Hepatocyte (in vitro differentiated cells): ENCODE data around the gene PSMB7. TPM values are rescaled to one million over a fixed set of nuclear protein-coding genes. Genes with fewer than 3 reads are reported as not detected.

Source experiments
- DNase-seq: peaks from one replicate; pipeline ENCODE4 v3.0.0-alpha.2; 2016; ENCODE audit warnings: low spot score
- H2AFZ ChIP-seq: fragments of 200-600 bp; sonication (generic); 2 replicates; pipeline ENCODE4 v1.6.0; 2016; ENCODE audit warnings: antibody characterized with exemption, mild to moderate bottlenecking
- H3K27ac ChIP-seq: fragments of 200-600 bp; sonication (generic); 2 replicates; pipeline ENCODE4 v1.5.1; 2016; ENCODE audit warnings: mild to moderate bottlenecking
- H3K27me3 ChIP-seq: fragments of 200-600 bp; sonication (generic); 2 replicates; pipeline ENCODE4 v1.6.1; 2016
- H3K36me3 ChIP-seq: fragments of 200-600 bp; sonication (generic); replicated peaks from 2 replicates; pipeline ENCODE4 v1.5.1; 2016; ENCODE audit warnings: low read depth; ENCODE audit not compliant: insufficient read depth
- H3K4me1 ChIP-seq: fragments of 200-600 bp; sonication (generic); 2 replicates; pipeline ENCODE4 v1.5.1; 2016; ENCODE audit warnings: mild to moderate bottlenecking, moderate library complexity; ENCODE audit not compliant: insufficient read depth
- H3K4me2 ChIP-seq: fragments of 200-600 bp; sonication (generic); 2 replicates; pipeline ENCODE4 v1.6.0; 2016
- H3K4me3 ChIP-seq: fragments of 200-600 bp; sonication (generic); 2 replicates; pipeline ENCODE4 v1.5.1; 2016; ENCODE audit warnings: mild to moderate bottlenecking
- H3K79me2 ChIP-seq: fragments of 200-600 bp; sonication (generic); 2 replicates; pipeline ENCODE4 v1.6.0; 2017; ENCODE audit warnings: mild to moderate bottlenecking
- H3K9me2 ChIP-seq: fragments of 200-600 bp; sonication (generic); replicated peaks from 2 replicates; pipeline ENCODE4 v1.6.0; 2017; ENCODE audit warnings: mild to moderate bottlenecking; ENCODE audit not compliant: insufficient read depth
- H3K9me3 ChIP-seq: fragments of 200-600 bp; sonication (generic); 2 replicates; pipeline ENCODE4 v1.5.1; 2016; ENCODE audit warnings: low read depth, mild to moderate bottlenecking
- H4K20me1 ChIP-seq: fragments of 200-600 bp; sonication (generic); 2 replicates; pipeline ENCODE4 v1.6.0; 2016; ENCODE audit warnings: mild to moderate bottlenecking; ENCODE audit not compliant: insufficient read depth, poor library complexity, severe bottlenecking
- CTCF ChIP-seq: fragments of 200-600 bp; sonication (generic); IDR thresholded peaks from 2 replicates; pipeline ENCODE4 v1.5.1; 2016; ENCODE audit warnings: antibody characterized with exemption, mild to moderate bottlenecking; ENCODE audit not compliant: poor library complexity
- EZH2 ChIP-seq: fragments of 200-600 bp; sonication (generic); IDR thresholded peaks from 2 replicates; pipeline ENCODE4 v1.6.1; 2016; ENCODE audit warnings: antibody characterized with exemption, mild to moderate bottlenecking, borderline replicate concordance
- EZH2phosphoT487 ChIP-seq: fragments of 200-600 bp; sonication (generic); IDR thresholded peaks from one replicate; pipeline ENCODE4 v1.6.1; 2018; ENCODE audit warnings: antibody characterized with exemption, mild to moderate bottlenecking, low read depth, moderate library complexity; ENCODE audit not compliant: unreplicated experiment, severe bottlenecking
- WGBS: methylation state at CpG from one replicate; pipeline ENCODE4 v1.1.6; 2016; ENCODE audit warnings: low lambda C conversion rate; ENCODE audit errors: missing lambda C conversion rate; 5-methylcytosine and 5-hydroxymethylcytosine counted together
- polyA plus RNA-seq: library from polyadenylated mRNA; unstranded; fragments of >200 nt; fragmentation: Nextera tagmentation; extraction: Ambion mirVana; gene quantifications from 2 replicates; pipeline ENCODE4 v1.2.1, GENCODE V29; 2016
- total RNA-seq: library from RNA; depleted of rRNA; stranded (reverse); fragments of >200 nt; gene quantifications from 2 replicates; pipeline ENCODE4 v1.2.3, GENCODE V29; 2014

The PSMB7 gene
- total and polyA plus RNA-seq, 2 experiments from 2014 or later, result 189 to 197 TPM

GRCh38 chr9:124437086-124437485 is 21.8 kb upstream of the PSMB7 start:
- H3K4me3 ChIP-seq, result no peak overlapping the region
- 98% methylated on average over 3 of the region's 3 CpGs for WGBS
- TF ChIP-seq EZH2 (no peak), EZH2phosphoT487 (no peak), CTCF (no peak)

GRCh38 chr9:124436320-124436719 is 21.1 kb upstream of the PSMB7 start:
- TF ChIP-seq EZH2phosphoT487, result no peak
- TF ChIP-seq CTCF, result no peak
- TF ChIP-seq EZH2, result no peak
- Histone ChIP-seq H3K79me2 (no peaks in the 10 kb centered on the region), H3K27me3 (no peaks in the 10 kb centered on the region), H3K4me2 (no peak overlapping the region), H2AFZ (no peak overlapping the region), H3K27ac (no peak overlapping the region), H3K9me2 (no peaks in the 10 kb centered on the region), H3K9me3 (no peaks in the 10 kb centered on the region), H3K36me3 (no peaks in the 10 kb centered on the region), H3K4me3 (no peak overlapping the region), H4K20me1 (no peaks in the 10 kb centered on the region), H3K4me1 (peaks cover 1% of the 10 kb centered on the region)
- DNase-seq, result no peak

More at GRCh38 chr9:124437086-124437485, 21.8 kb upstream of the PSMB7 start:
- no peaks in the 10 kb centered on the region for H3K9me2 ChIP-seq
- no peak overlapping the region for H2AFZ ChIP-seq
- no peak overlapping the region for H3K27ac ChIP-seq
- H3K4me2 ChIP-seq, result no peak overlapping the region
- H3K27me3 ChIP-seq, result no peaks in the 10 kb centered on the region
- H4K20me1 ChIP-seq, result no peaks in the 10 kb centered on the region
- H3K9me3 ChIP-seq, result no peaks in the 10 kb centered on the region
- H3K36me3 ChIP-seq, result no peaks in the 10 kb centered on the region
- no peaks in the 10 kb centered on the region for H3K4me1 ChIP-seq
- no peak for DNase-seq
- H3K79me2 ChIP-seq, result no peaks in the 10 kb centered on the region

- no peaks in the 10 kb centered on the region for H3K36me3 ChIP-seq
- H3K9me2 ChIP-seq, result no peaks in the 10 kb centered on the region
- H3K4me3 ChIP-seq, result no peak overlapping the region
- no peaks in the 10 kb centered on the region for H4K20me1 ChIP-seq
- H3K27ac ChIP-seq, result no peak overlapping the region
- 89% methylated on average over 4 of the region's 4 CpGs for WGBS
- no peaks in the 10 kb centered on the region for H3K79me2 ChIP-seq
- TF ChIP-seq CTCF, result no peak
- TF ChIP-seq EZH2, result no peak
- no peak for TF ChIP-seq EZH2phosphoT487
- DNase-seq, result no peak
- H3K4me1 ChIP-seq, result peaks cover 4% of the 10 kb centered on the region
- no peak overlapping the region for H2AFZ ChIP-seq
- no peaks in the 10 kb centered on the region for H3K27me3 ChIP-seq
- H3K4me2 ChIP-seq, result no peak overlapping the region
- H3K9me3 ChIP-seq, result no peaks in the 10 kb centered on the region
These were observed 14.3 kb upstream of the PSMB7 start for GRCh38 chr9:124429530-124429867.

- H3K36me3 ChIP-seq, result no peaks in the 10 kb centered on the region
- TF ChIP-seq EZH2phosphoT487 (no peak), CTCF (no peak), EZH2 (no peak)
These were observed 13.7 kb upstream of the PSMB7 start for GRCh38 chr9:124428751-124429529.

More at GRCh38 chr9:124428751-124429529, 13.7 kb upstream of the PSMB7 start:
- H3K27ac ChIP-seq, result no peak overlapping the region
- 90% methylated on average over 28 of the region's 28 CpGs for WGBS
- H3K79me2 ChIP-seq, result no peaks in the 10 kb centered on the region
- peaks cover 4% of the 10 kb centered on the region for H3K4me1 ChIP-seq
- H2AFZ ChIP-seq, result no peak overlapping the region
- H3K4me3 ChIP-seq, result no peak overlapping the region
- no peak for DNase-seq
- no peaks in the 10 kb centered on the region for H3K9me2 ChIP-seq
- H3K4me2 ChIP-seq, result no peak overlapping the region
- H4K20me1 ChIP-seq, result no peaks in the 10 kb centered on the region
- H3K9me3 ChIP-seq, result no peaks in the 10 kb centered on the region
- H3K27me3 ChIP-seq, result peaks cover under 1% of the 10 kb centered on the region
